Ovary (tissue), 3 donors: ENCODE results near the gene AGO4.

ENCODE experiments used
- CTCF ChIP-seq, 3 donors: fragments of 450-650 bp in 2 of 3; fragments of 200-600 bp in 1 of 3; IDR thresholded peaks; one replicate each; pipeline versions ENCODE4 v1.5.1 to v1.8.0; 2016 to 2022; ENCODE audit warnings: antibody characterized with exemption in 3 of 3, mild to moderate bottlenecking in 1 of 3
- EP300 ChIP-seq: sonication (generic); formaldehyde crosslinking; IDR thresholded peaks from one replicate; pipeline ENCODE4 v1.6.1; 2017; ENCODE audit warnings: antibody characterized with exemption
- POLR2A ChIP-seq: fragments of 450-650 bp; IDR thresholded peaks from one replicate; pipeline ENCODE4 v1.6.1; 2017; ENCODE audit warnings: antibody characterized with exemption, mild to moderate bottlenecking, moderate library complexity
- donor health status: DM: no; HTN: no; CAD: no.

GRCh38 chr1:35768350-35769187, 39.2 kb upstream of the AGO4 start:
- TF ChIP-seq POLR2A (no peak), CTCF (IDR thresholded peaks at IDR 0.05) (no peak), EP300 (no peak)
